ENCODE measurements around the gene ZBTB38. TPM values are rescaled to one million over a fixed set of nuclear protein-coding genes. Genes with fewer than 3 reads are reported as not detected.

The ZBTB38 gene
- polyA plus RNA-seq, 3 donors, result 9.4 to 23.3 (median 18.2) TPM

DNA sequence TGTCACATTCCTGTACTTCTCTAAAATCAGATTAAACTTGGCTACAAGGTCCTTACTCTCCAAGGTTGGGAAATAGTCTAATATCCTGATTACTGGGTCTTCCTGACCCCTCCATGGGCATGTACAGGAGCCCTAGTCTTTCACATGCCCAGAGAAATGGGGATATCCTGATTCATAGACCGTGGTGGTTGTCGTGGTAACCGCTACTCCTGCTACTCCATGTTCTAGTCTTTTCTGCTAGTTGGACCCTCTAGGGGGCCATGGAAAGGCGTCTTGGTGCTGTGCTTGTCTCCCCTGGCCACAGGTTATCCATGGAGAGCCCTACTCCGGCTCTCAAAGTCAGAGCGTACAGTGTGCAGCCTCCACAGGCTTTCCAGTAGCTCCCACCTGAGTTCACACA is 13.1 kb upstream of the ZBTB38 start:
- H3K27ac ChIP-seq (ENCODE audit: low read depth, low read length), result no peak overlapping the region
- 81 to 87% (median 83%) methylated on average over 6 of the region's 6 CpGs for WGBS, 3 donors

GRCh38 chr3:141356046-141356445 is 12.3 kb upstream of the ZBTB38 start:
- WGBS, 3 donors, result 69 to 83% (median 77%) methylated on average over 4 of the region's 4 CpGs

DNA sequence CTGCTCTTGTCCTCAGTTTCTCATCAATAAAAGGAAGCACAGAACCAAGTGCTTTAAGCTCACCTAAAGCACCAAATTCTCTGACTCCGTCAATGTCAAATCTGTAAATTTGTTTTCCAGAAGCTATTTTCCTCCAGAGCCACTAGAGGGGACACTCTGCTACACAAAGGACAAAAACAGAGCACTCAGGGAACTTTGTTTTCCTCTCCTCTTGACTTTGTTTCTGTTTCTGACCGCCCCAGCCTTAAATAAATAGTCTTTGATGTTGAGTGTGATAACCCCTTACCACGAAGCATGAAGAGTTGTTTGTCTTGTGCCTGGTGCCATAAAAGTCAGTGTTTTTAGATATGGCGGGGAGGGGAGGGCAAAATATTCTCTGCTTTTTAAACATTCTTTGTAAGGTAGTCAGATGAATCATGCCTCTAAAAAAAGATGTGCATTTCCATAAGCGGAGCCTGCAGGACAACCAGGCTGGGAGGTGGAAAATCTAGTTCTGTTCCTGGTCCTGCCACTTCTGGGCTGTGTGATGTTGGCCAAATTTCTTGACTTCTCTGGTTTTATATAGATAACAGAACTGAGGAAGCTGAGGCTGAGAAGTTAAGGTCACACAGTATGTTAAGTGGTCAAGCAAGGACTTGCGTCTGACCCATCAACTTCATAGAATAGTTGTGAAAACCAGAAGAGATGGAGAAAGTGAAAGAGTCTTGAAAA is 7.3 kb upstream of the ZBTB38 start:
- WGBS, 3 donors, result 18 to 27% (median 23%) methylated on average over 6 of the region's 6 CpGs
- no peak overlapping the region for H3K27ac ChIP-seq (ENCODE audit: low read depth, low read length)

More at GRCh38 chr3:141356046-141356445, 12.3 kb upstream of the ZBTB38 start:
- no peak overlapping the region for H3K27ac ChIP-seq (ENCODE audit: low read depth, low read length)

- 95 to 100% (median 100%) methylated on average over 1 of the region's 1 CpG for WGBS, 3 donors
These were observed 5.6 kb upstream of the ZBTB38 start for GRCh38 chr3:141362736-141363135.

DNA sequence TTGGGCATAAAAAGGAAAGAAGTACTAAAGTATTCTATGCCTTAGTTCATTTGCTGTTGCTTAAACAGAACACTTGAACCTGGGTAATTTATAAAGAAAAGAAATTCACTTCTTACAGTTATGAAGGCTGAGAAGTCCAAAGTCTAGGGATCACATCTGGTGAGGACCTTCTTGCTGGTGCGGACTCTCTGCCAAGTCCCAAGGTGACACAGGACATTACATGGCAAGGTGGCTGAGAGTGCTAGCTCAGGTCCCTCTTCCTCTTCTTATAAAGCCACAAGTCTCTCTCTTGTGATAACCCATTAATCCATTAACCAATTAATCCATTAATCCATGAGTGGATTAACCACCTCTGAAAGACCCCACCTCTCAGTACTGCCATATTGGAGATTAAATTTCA is 3.1 kb upstream of the ZBTB38 start:
- no peak overlapping the region for H3K27ac ChIP-seq (ENCODE audit: low read depth, low read length)
- WGBS, 3 donors, result 90 to 100% (median 98%) methylated on average over 1 of the region's 1 CpG

More at GRCh38 chr3:141362736-141363135, 5.6 kb upstream of the ZBTB38 start:
- no peak overlapping the region for H3K27ac ChIP-seq (ENCODE audit: low read depth, low read length)

GRCh38 chr3:141366285-141367037 is 1.8 kb upstream of the ZBTB38 start:
- 36 to 57% (median 48%) methylated on average over 5 of the region's 5 CpGs for WGBS, 3 donors

DNA sequence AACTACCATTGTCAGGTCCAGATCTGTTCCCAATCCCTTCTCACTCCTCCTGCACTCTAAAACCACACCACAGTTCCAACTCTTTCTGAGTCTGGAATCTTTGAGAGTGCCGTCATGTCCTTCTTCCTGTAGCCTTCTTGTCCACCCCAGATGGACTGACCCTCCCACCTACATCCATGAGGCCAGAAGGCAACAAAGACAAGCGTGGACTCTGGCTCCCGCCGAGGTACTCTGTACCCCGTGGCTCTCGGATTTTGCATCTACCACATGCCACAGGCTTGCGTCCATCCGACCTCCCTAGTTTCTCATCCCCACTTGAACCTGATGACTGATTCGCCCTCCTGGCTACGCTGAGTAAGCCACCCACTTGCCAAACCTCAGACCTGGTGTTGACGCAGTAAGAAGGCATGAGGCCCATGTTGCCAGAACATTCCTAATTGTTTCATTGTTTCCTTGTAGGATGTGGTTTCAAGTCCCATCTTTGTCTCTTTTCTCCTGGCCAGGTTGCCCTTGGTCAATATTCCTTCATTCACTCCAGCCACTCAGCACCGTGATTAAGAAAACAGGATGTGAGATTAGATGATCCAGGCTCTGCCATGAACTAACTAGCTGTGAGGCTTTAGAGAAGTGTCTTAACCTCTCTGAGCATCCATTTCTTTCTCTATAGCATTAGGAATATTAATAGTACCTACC is 1.1 kb upstream of the ZBTB38 start:
- 89 to 94% (median 94%) methylated on average over 12 of the region's 12 CpGs for WGBS, 3 donors
- peak overlapping the region; percentile 48 for H3K27ac ChIP-seq (ENCODE audit: low read depth, low read length)

More at GRCh38 chr3:141366285-141367037, 1.8 kb upstream of the ZBTB38 start:
- peak overlapping the region; percentile 48 for H3K27ac ChIP-seq (ENCODE audit: low read depth, low read length)

- WGBS, 3 donors, result 73 to 80% (median 75%) methylated on average over 15 of the region's 15 CpGs
- H3K27ac ChIP-seq (ENCODE audit: low read depth, low read length), result peak overlapping the region; percentile 65
These were observed 856 bp downstream of the ZBTB38 start for GRCh38 chr3:141368925-141369794.

GRCh38 chr3:141370065-141370533 is 1.8 kb downstream of the ZBTB38 start:
- WGBS, 3 donors, result 2 to 16% (median 12%) methylated on average over 2 of the region's 2 CpGs
- H3K27ac ChIP-seq (ENCODE audit: low read depth, low read length), result no peak overlapping the region

- H3K27ac ChIP-seq (ENCODE audit: low read depth, low read length), result no peak overlapping the region
These were observed 3.6 kb downstream of the ZBTB38 start for GRCh38 chr3:141371882-141372281.

- peak overlapping the region; percentile 42 for H3K27ac ChIP-seq (ENCODE audit: low read depth, low read length)
These were observed 4.4 kb downstream of the ZBTB38 start for GRCh38 chr3:141372656-141373055.

DNA sequence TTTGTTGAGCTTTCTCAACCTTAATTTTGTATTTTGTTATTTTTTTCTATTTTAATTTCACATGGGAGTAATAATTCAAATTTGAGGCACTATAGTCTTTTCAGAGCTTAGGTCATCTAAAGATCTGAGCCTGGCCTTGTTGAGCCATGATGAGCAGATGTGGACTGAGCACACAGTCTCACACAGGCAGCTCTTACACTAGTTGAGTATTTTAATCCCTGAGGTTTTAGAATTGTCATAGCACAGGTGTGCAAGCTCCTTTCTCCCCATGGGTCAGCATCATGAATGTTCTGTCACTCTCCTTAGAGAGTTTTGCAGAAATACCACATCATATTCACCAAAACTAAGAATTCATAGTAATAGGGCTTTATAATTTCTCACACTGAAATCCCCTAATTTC is 4.9 kb downstream of the ZBTB38 start:
- no peak overlapping the region for H3K27ac ChIP-seq (ENCODE audit: low read depth, low read length)

- no peak overlapping the region for H3K27ac ChIP-seq (ENCODE audit: low read depth, low read length)
- WGBS, 3 donors, result 83 to 91% (median 88%) methylated on average over 7 of the region's 7 CpGs
These were observed 5.6 kb downstream of the ZBTB38 start for GRCh38 chr3:141373768-141374526.

GRCh38 chr3:141375381-141376301 is 7.3 kb downstream of the ZBTB38 start:
- WGBS, 3 donors, result 84 to 95% (median 90%) methylated on average over 10 of the region's 10 CpGs
- no peak overlapping the region for H3K27ac ChIP-seq (ENCODE audit: low read depth, low read length)

DNA sequence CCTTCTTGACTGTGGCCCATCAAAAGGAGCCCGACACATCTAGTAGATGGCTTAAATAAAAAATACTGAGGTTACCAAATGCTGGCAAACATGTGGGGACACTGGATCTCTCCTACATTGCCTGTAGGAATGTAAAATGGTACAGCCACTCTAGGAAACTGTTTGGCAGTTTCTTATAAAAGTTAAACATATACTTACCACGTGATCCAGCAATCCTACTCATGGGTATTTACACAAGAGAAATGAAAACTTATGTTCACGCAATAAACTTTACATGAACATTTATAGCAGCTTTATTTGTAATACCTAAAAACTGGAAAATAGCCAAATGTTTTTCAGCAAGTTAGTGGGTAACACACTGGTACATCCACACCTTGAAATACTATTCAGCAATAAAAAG is 9.1 kb downstream of the ZBTB38 start:
- H3K27ac ChIP-seq (ENCODE audit: low read depth, low read length), result no peak overlapping the region
- 90 to 96% (median 91%) methylated on average over 3 of the region's 3 CpGs for WGBS, 3 donors

GRCh38 chr3:141378556-141378955 is 10.3 kb downstream of the ZBTB38 start:
- H3K27ac ChIP-seq (ENCODE audit: low read depth, low read length), result no peak overlapping the region
- 92 to 96% (median 93%) methylated on average over 4 of the region's 4 CpGs for WGBS, 3 donors
